Rectal smooth muscle tissue (tissue), 1 donor: ENCODE results near the gene CDH16.

Source experiments
- H3K27ac ChIP-seq: one replicate; pipeline ENCODE4 v1.7.0; 2013; ENCODE audit warnings: low read depth, low read length, inconsistent platforms
- H3K27me3 ChIP-seq: one replicate; pipeline ENCODE4 v1.7.0; 2013; ENCODE audit warnings: low read length; ENCODE audit not compliant: control insufficient read depth, insufficient read depth
- H3K36me3 ChIP-seq: one replicate; pipeline ENCODE4 v1.7.0; 2013; ENCODE audit warnings: low read length; ENCODE audit not compliant: control insufficient read depth, insufficient read depth
- H3K4me1 ChIP-seq: one replicate; pipeline ENCODE4 v1.7.0; 2013; ENCODE audit warnings: low read length; ENCODE audit not compliant: control insufficient read depth, insufficient read depth
- H3K4me3 ChIP-seq: one replicate; pipeline ENCODE4 v1.7.0; 2013; ENCODE audit warnings: low read length
- H3K9ac ChIP-seq: one replicate; pipeline ENCODE4 v1.7.0; 2013; ENCODE audit warnings: low read length

CDH16 gene

DNA sequence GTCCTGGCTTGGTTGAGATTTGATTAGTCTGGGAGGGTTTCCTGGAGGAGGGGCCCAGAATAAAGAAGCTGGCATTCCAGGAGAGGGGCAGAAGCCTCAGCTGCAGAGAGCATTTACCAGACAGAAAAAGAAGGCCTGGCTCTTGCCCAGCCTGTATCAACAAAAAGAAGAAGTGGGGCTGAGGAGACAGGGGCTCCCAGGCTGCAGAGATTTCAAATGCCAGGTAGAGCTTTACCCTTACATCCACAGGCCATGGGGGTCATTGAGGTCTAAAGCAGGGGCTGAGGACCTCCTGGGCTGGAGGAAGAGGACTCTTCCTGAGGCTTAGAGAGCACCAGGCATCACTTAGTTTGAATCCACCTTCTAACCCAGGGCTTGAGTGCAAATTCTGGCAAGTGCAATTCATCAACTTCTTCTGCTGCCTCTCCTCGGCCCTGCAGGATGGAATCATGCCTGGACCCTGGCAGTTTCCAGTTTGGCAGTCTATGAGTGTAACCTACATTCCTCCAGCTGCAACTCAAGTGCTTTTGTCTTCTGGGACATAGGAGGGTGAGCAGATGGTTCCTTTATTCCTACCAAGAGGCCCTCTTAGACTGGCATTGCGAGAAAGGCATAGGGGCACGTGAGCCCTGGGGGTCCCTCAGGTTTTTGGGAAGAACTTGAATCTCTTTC, 59.2 kb downstream of the CDH16 start:
- Histone ChIP-seq H3K27me3 (no peaks in the 10 kb centered on the region), H3K4me3 (no peak overlapping the region), H3K9ac (no peak overlapping the region), H3K4me1 (no peaks in the 10 kb centered on the region), H3K36me3 (no peaks in the 10 kb centered on the region), H3K27ac (no peak overlapping the region)

GRCh38 chr16:66858740-66859396, 59.8 kb downstream of the CDH16 start:
- Histone ChIP-seq H3K27me3 (no peaks in the 10 kb centered on the region), H3K9ac (no peak overlapping the region), H3K36me3 (no peaks in the 10 kb centered on the region), H3K4me1 (no peaks in the 10 kb centered on the region), H3K4me3 (no peak overlapping the region), H3K27ac (no peak overlapping the region)
